OCI-LY3 (cell line): ENCODE measurements around the gene GNAO1.

Source experiments
- H2AFZ ChIP-seq: fragments of 200-600, 300-600 bp; shearing (Covaris generic); 2 replicates; pipeline ENCODE4 v1.6.0; 2014; ENCODE audit warnings: antibody characterized with exemption, low read depth, low read length
- H3K27ac ChIP-seq: fragments of 200-600, 300-600 bp; sonication (generic); 2 replicates; pipeline ENCODE4 v1.5.1; 2014; ENCODE audit warnings: mild to moderate bottlenecking, low read length, moderate library complexity, mixed read lengths
- H3K27me3 ChIP-seq: fragments of 200-600, 300-600 bp; sonication (generic); 2 replicates; pipeline ENCODE4 v1.6.1; 2014; ENCODE audit warnings: low read depth, low read length, mixed read lengths
- H3K36me3 ChIP-seq: fragments of 200-600, 300-600 bp; sonication (generic); replicated peaks from 2 replicates; pipeline ENCODE3; 2014; ENCODE audit warnings: low read depth, low read length, mixed read lengths
- H3K4me1 ChIP-seq: fragments of 300-600, 200-600 bp; sonication (generic); 2 replicates; pipeline ENCODE4 v1.6.1; 2014; ENCODE audit warnings: low read length, mixed read lengths
- H3K4me2 ChIP-seq: fragments of 200-600, 300-600 bp; sonication (generic); 2 replicates; pipeline ENCODE4 v1.6.1; 2014; ENCODE audit warnings: low read length, mixed read lengths
- H3K4me3 ChIP-seq: fragments of 300-600, 200-600 bp; sonication (generic); 2 replicates; pipeline ENCODE4 v1.5.1; 2014; ENCODE audit warnings: antibody characterized with exemption, mild to moderate bottlenecking, low read length, moderate library complexity
- H3K79me2 ChIP-seq: fragments of 300-600, 200-600 bp; shearing (Covaris generic); 2 replicates; pipeline ENCODE4 v1.6.1; 2014; ENCODE audit warnings: mild to moderate bottlenecking, low read length, mixed read lengths
- H3K9ac ChIP-seq: fragments of 300-600, 200-600 bp; shearing (Covaris generic); 2 replicates; pipeline ENCODE4 v1.6.0; 2014; ENCODE audit warnings: mild to moderate bottlenecking, low read length, moderate library complexity
- H3K9me3 ChIP-seq: fragments of 200-600, 300-600 bp; shearing (Covaris generic); 2 replicates; pipeline ENCODE4 v1.6.1; 2014; ENCODE audit warnings: low read length, mixed read lengths; ENCODE audit not compliant: insufficient read depth
- H4K20me1 ChIP-seq: fragments of 200-600, 300-600 bp; sonication (generic); 2 replicates; pipeline ENCODE4 v1.6.1; 2016; ENCODE audit warnings: low read length, mixed read lengths; ENCODE audit not compliant: insufficient read depth
- CTCF ChIP-seq: fragments of 200-600, 300-600 bp; sonication (generic); IDR thresholded peaks from 2 replicates; pipeline ENCODE4 v1.5.1; 2014; ENCODE audit warnings: antibody characterized with exemption, low read length, low read depth
- EZH2phosphoT487 ChIP-seq: fragments of 200-600 bp; shearing (Covaris generic); IDR thresholded peaks from 2 replicates; pipeline ENCODE4 v1.6.1; 2018; ENCODE audit warnings: antibody characterized with exemption, mixed run types, low read depth

GNAO1 gene

GRCh38 chr16:56350491-56351405, 159.5 kb downstream of the GNAO1 start:
- H3K9ac ChIP-seq = no peak overlapping the region
- no peak overlapping the region for H3K27ac ChIP-seq
- H3K4me1 ChIP-seq = peaks cover under 1% of the 10 kb centered on the region; the same call in 1 of the 2 replicates
- TF ChIP-seq CTCF (no peak), EZH2phosphoT487 (no peak)
- H3K36me3 ChIP-seq = no peaks in the 10 kb centered on the region
- H3K27me3 ChIP-seq = peaks cover 6% of the 10 kb centered on the region; the same call in 1 of the 2 replicates
- H2AFZ ChIP-seq = no peak overlapping the region
- no peaks in the 10 kb centered on the region for H3K79me2 ChIP-seq
- H3K9me3 ChIP-seq = no peaks in the 10 kb centered on the region
- H3K4me2 ChIP-seq = no peak overlapping the region
- no peaks in the 10 kb centered on the region for H4K20me1 ChIP-seq
- no peak overlapping the region for H3K4me3 ChIP-seq

GRCh38 chr16:56351481-56351880, 160.2 kb downstream of the GNAO1 start:
- H3K4me1 ChIP-seq = peaks cover 7% of the 10 kb centered on the region
- peaks cover 6% of the 10 kb centered on the region; the same call in 1 of the 2 replicates for H3K27me3 ChIP-seq
- TF ChIP-seq CTCF (no peak), EZH2phosphoT487 (no peak)

GRCh38 chr16:56352351-56353053, 161.2 kb downstream of the GNAO1 start:
- Histone ChIP-seq H3K4me3 (no peak overlapping the region), H3K9me3 (no peaks in the 10 kb centered on the region), H3K36me3 (no peaks in the 10 kb centered on the region), H3K27ac (no peak overlapping the region), H3K27me3 (peaks cover 6% of the 10 kb centered on the region; the same call in 1 of the 2 replicates), H3K4me2 (no peak overlapping the region), H3K4me1 (peaks cover 12% of the 10 kb centered on the region), H4K20me1 (no peaks in the 10 kb centered on the region), H2AFZ (no peak overlapping the region), H3K79me2 (no peaks in the 10 kb centered on the region), H3K9ac (no peak overlapping the region)
- TF ChIP-seq CTCF (no peak), EZH2phosphoT487 (no peak)

More at GRCh38 chr16:56351481-56351880, 160.2 kb downstream of the GNAO1 start:
- Histone ChIP-seq H3K4me2 (no peak overlapping the region), H2AFZ (no peak overlapping the region), H3K4me3 (no peak overlapping the region), H3K36me3 (no peaks in the 10 kb centered on the region), H3K27ac (no peak overlapping the region), H4K20me1 (no peaks in the 10 kb centered on the region), H3K9ac (no peak overlapping the region), H3K79me2 (no peaks in the 10 kb centered on the region), H3K9me3 (no peaks in the 10 kb centered on the region)
